Superior temporal gyrus (tissue), 1 donor: Measurements from ENCODE around the gene FRG1.
"Not testable (repeated sequence)": the region's sequence is repeated elsewhere in the genome, so short reads cannot be mapped to it uniquely, and the experiment has no call there.

ENCODE experiments used
- DNase-seq: peaks from one replicate; pipeline ENCODE4 v3.0.0-alpha.2; 2016; ENCODE audit errors: extremely low spot score

Gene FRG1

DNA sequence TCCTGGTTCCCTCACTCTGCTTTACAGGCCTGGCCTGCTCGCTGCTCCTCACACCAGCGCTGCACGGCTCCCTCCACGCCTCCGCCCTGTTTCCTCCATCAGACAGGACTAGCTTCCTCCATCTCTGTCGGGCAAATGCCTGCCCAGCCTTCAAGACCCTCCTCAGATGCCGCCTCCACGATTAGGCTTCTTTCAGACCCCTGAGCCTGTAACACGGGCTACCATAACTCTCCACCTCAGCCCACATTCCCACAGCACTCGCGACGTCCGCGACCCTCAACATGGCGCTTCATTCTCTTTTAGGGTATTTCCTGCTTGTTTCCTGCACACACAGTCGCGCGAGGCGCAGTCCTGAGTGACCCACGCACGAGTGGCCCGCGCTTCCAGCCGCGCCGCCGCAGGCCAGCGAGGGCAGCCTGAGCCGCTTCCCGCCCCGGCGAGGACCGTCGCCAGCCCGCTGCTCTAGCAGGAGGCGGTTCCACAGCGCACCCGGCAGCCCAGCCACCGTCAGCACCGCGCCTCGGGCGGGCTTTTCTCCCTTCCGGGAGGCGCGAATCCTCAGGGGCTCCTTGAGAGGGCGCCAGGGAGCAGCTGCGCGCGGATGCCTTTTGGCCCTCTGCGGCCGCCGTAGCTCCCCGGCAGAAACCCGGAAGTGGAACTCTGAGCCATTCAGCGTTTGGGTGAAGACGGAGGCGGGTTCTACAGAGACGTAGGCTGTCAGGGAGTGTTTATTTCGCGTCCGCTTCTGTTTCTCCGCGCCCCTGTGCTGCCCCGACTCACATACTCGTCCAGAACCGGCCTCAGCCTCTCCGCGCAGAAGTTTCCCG lies at the start of gene FRG1:
TSS of gene FRG1 (plus strand) at position 695 of the 827 bp plus-strand sequence. CDS start 138 bp downstream, outside the sequence.
- DNase-seq, result peak; percentile 92

DNA sequence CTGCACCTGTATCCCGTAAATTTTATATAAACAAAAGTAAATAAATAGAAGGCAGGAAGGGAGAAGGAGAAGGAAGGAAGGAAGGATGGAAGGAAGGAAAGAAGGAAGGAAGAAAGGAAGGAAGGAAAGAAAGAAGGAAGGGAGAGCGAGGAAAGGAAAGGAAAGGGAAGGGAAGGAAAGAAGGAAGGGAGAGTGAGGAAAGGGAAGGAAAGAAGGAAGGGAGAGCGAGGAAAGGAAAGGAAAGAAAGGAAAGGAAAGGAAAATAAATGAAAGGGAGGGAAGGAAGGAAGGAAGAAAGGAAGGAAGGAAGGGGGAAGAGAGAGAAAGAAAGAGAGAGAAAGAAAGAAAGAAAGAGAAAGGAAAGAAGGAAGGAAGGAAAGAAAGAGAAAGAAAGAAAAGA lies 43.0 kb upstream of the FRG1 start:
- no peak for DNase-seq

DNA sequence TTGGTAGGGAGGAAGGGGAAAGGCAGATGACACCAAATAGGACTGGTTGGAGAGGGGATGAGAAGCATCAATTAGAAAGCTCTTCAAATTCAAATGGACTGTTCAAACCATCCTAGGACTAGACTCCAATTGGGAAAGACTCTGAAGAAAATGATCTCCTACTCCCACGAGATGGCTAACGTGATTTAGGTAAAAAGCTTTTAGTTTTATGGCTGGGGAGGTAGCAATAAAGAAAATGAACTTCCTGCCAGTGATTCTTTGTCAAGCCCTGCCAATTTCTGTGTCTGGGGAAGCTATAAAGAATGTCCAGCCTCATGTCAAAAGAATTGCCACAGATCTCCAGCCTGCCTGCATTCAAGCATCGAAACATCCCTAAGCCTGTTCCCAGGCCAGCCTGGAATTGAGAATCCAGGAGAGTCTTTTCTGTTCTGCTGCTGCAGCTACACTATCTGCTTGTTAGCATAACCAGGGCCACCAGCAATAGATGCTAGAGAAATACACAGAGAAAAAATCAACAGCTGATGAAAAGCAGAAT lies 41.1 kb upstream of the FRG1 start:
- not testable (repeated sequence) for DNase-seq

DNA sequence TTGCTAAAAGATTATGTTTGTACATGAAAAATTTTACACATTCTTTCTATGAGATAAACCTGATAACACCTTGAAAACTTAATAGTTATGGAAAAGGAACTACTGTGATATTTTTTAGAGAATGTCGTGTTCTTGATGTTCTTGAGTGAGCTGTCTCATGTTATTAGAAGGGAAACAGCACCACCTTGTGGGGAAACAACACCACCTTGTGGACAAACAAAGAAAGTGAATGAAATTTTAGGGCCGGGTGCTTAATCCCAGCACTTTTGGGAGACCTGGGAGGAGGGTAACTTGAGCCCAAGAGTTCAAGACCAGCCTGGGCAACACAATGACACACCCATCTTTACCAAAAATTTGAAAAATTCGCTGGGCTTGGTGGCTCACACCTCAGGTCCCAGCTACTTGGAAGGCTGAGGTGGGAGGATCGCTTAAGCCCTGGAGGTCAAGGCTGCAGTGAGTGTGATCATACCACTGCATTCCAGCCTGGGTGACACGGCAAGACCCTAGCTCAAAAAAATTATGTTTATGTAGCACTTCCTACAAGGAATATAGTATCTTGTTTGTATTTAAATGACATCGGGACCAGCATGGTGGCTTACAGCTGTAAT lies 36.1 kb upstream of the FRG1 start:
- peak; percentile 88 for DNase-seq

GRCh38 chr4:189912170-189912569 lies 28.5 kb upstream of the FRG1 start:
- DNase-seq, result no peak

DNA sequence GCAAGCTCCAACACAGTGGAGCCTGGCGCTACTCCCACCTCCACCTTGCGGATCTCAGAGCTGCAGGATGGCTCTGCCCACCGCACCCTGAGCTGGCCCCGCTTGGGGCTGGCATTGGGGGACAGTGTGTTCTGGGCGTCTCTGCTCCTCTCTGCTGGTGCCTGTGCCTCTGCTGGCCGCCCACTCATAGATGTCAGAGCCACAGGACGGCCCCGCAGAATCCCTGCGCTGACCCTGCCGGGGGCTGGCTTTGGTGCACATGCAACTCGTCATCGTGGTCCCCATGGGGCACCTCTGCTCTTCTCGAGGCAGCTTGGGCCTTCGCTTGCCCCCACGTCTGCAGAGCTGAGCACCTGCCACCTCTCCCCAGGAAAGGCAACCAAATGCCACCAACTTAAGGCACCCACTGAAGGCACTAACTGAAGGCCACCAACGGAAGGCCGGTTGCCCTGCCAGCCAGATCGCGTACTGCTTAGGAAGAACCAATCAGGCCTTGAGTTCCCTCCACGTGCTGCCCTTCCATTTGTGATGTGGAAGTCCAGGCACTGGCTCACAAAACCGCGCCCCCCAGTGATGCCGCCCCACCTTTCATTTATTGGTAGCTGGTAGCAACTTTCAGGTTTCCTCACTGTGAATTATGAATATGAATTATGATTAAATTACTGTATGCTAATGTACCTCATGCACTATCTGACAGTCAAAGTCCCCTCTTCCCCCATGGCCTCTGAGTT lies 23.3 kb upstream of the FRG1 start:
- DNase-seq, result no peak

DNA sequence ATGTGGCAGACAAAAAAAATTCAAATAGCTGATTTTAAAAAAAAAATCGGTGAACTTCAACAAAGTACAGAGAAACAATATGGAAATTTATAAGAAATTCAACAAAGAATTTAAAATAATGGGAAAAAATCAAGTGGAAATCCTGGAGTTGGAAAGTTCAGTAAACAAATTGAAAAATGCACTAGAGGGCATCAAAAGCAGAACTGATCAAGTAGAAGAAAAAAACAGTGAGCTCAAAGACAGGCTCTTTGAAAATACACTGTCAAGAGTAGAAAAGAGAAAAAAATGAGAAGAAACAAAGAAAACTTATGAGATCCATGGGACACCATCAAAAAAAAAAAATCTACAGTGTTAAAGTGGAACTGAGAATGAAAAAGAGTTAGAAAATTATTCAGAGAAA lies 19.6 kb upstream of the FRG1 start:
- DNase-seq, result no peak

DNA sequence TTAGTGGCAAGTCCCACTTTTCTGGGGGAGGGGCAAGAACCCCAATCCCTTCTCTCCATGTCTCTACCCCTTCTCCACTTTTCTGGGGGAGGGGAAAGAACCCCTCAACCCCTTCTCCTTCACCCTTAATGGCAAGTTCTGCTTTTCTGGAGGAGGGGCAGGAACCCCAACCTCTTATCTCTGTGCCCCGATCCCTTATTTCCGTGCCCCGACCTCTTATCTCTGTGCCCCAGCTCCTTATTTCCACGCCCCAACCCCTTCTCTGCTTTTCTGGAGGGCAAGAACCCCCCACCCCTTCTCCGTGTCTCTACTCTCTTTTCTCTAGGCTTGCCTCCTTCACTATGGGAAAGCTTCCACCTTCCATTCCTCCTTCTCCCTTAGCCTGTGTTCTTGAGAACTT lies 13.9 kb upstream of the FRG1 start:
- DNase-seq, result not testable (repeated sequence)

DNA sequence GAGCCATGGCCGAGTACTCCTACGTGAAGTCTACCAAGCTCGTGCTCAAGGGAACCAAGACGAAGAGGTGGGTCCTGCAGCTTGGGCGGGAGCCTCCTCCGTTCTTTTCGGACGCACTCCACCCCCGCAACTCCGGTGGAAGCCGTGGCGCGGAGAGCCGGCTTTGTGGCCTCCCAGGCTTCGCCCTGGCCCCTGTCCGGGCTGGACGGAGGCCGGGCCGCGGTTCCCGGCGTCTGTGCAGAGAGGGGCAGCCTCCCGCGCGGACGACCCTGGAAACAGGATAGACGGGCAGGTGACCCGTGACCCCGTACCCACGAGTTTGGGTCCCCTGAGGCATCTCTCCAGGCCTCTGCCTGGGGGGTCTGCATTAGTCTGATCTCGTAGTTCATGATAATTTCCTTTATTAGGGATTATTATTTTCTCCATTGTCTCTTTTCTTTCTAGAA lies 356 bp downstream of the FRG1 start:
- no peak for DNase-seq

DNA sequence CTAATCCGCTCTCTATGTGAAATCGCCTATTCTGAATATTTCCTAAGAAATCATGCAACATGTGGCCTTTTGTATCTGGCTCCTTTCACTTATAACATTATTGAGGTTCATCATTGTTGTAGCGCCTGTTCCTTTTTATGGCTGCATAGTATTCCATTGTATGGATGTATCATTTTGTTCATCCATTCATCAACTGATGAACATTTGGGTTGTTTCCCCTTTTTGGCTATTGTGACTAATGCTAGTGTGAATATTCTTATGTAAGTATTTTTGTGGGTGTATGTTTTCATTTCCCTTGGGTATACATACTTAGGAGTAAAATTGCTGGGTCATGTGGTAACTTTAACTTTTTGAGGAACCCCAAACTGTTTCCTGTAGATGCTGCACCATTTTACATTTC lies 1.7 kb downstream of the FRG1 start:
- DNase-seq, result not testable (repeated sequence)

GRCh38 chr4:189944077-189944476 lies 3.4 kb downstream of the FRG1 start:
- DNase-seq, result not testable (repeated sequence)

DNA sequence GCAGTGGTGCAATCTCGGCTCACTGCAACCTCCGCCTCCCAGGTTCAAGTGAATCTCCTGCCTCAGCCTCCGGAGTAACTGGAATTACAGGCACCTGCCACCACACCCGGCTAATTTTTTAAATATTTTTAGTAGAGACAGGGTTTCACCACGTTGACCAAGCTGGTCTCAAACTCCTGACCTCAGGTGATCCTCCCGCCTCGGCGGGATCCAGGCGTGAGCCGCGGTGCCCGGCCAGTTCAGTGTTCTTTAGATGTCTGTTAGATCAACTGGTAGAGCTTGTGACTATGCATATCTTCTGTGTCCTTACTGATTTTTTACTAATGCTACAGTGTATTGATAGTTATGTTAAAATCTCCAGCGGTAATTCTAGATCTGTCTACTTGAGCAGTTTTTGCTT lies 6.2 kb downstream of the FRG1 start:
- DNase-seq, result not testable (repeated sequence)

- not testable (repeated sequence) for DNase-seq
Measured at GRCh38 chr4:189948486-189948885, 7.8 kb downstream of the FRG1 start.

- not testable (repeated sequence) for DNase-seq
Measured at GRCh38 chr4:189969291-189969690, 28.6 kb downstream of the FRG1 start.

GRCh38 chr4:189973646-189974045 lies 33.0 kb downstream of the FRG1 start:
- no peak for DNase-seq

GRCh38 chr4:189974056-189974455 lies 33.4 kb downstream of the FRG1 start:
- no peak for DNase-seq

DNA sequence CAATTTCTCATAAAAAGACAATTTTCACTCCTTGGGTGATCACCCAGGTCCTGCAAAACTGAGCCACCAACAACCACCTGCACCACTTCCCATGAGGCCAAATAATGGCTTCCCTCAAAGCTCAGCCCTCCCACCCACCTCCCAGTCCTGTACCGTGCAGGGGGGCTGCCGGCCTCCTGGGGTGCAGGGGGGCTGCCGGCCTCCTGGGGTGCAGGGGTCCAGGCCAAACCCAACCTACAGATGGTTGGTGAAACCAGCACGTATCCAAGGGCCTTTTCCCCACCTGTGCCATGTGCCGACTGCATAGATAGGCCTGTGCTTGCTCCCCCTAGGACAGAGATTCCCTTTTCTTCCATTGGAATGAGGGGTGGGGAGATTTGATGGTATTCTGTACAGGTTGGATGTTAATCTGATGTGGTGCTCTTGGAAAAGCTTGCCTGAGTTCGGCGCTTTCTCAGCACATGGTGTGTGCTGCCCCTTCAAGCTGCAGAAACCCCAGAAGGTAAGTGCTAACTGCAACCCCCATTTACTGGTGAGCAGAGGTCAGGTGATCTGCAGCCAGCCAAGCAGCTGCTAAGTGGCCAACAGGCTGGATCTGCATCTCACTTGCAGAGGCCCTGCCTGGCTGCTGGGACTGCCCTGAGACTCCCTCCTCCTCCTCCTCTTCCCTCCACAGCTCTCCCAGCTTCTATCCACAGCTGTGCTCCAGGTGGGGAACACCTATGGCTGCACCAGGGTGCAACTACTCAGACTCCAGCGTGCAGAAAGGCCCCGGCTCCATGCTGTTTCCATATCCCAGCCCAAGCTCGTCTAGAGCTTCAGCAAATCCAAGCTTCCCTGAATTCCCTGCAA lies 38.8 kb downstream of the FRG1 start:
- DNase-seq, result no peak

GRCh38 chr4:189980292-189980691 lies 39.6 kb downstream of the FRG1 start:
- not testable (repeated sequence) for DNase-seq

- DNase-seq, result no peak
Measured at GRCh38 chr4:189981970-189982369, 41.3 kb downstream of the FRG1 start.

DNA sequence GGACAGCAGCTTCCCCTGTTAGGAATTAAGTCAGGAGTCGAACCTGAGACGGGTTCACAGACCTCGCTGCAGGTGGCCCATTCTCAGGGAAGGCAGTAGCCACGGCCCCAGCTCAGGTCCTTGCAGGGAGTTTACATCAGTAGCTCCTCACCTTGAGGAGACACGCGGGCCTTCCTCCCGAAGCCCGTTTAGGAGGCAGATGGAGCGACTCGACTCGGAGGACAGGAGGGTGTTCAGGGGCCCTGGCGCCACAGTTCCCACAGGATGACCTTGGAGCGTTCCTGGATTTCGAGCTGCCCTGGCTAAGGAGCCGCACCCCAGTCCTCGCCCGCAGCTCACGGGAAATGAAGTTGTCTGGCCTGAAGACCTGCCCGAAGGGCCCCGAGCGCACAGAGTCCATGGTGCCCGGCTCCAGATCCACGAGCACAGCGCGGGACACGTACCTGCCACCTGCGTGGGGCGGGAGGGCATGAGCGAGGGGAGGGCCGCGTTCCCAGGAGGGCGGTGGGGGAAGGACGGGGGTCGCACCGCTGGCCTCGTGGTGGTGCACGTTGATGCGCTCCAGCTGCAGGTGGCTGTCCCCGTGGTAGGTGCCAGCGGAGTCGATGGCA lies 43.3 kb downstream of the FRG1 start:
- not testable (repeated sequence) for DNase-seq

GRCh38 chr4:189984661-189985060 lies 44.0 kb downstream of the FRG1 start:
- DNase-seq, result not testable (repeated sequence)
